ENCODE data around the gene TM4SF1.

Gene TM4SF1, protein sequence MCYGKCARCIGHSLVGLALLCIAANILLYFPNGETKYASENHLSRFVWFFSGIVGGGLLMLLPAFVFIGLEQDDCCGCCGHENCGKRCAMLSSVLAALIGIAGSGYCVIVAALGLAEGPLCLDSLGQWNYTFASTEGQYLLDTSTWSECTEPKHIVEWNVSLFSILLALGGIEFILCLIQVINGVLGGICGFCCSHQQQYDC
- 0 to 0.09 reads per million in 2 experiments for total RNA-seq

DNA sequence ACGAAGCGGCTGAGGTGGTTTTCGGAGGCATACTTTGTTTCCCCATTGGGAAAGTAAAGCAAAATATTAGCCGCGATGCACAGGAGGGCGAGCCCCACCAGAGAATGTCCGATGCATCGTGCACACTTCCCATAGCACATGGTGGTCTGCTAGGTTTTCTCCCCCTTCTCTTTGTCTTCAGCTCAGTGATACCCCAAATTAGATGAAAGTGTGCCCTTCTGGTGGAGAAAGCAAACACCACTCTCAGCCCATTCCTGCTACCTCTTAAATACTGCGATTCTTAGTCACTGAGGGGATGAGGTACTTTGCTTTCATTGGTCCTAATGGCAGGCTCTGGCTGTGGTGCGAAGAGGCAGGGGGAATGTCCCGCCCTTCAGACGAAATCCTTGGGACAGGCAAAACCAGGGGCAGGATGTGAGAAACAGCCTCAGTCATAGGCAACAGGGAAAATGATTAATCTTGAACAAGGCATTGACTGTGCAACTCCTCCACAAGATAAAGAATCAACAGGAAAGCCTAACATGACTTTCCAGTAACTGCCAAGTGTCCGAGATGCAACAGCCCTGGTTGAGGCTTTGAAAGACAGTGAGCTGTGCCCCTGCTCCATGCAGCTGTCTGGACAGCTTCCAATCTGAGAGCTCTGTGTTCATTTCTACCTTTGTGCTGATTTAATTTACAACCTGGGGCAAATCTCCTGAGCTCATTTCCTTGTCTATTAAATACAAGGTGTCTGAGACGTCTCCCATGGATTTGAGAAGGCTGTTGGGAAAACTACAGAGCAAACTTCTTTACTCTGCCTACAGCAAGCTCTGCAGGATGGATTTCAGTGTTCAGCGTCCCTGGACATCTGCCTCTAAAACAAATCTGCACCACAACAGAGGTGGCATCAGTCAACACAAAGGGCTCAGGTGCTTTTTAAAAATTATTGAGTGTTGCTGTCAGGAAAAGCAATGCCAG lies at the start of gene TM4SF1:
TM4SF1 (minus strand) TSS at position 242 of the 957 bp plus-strand sequence; CDS start at position 140, 102 bp downstream.
- DNase-seq (ENCODE audit: low read depth), result no peak

DNA sequence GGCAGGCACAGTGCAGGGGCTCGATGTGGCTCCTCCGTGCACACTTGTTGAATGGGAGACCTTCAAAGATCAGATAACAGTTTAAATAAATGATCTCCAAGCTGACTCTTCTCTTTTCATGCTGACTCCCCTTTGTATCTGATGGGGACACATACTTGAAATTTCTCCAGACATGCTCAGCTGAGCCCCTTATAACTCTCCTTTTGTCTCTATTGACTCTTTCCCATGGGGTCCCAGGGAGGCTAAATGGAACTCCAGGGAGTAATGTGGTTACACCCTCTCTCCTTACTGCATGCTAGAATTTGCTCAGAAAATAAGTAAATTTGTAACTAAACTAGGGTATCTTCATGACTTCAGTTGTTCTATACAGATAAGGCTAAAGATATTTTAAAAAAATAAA lies 48.9 kb upstream of the TM4SF1 start:
- DNase-seq (ENCODE audit: low read depth), result no peak

DNA sequence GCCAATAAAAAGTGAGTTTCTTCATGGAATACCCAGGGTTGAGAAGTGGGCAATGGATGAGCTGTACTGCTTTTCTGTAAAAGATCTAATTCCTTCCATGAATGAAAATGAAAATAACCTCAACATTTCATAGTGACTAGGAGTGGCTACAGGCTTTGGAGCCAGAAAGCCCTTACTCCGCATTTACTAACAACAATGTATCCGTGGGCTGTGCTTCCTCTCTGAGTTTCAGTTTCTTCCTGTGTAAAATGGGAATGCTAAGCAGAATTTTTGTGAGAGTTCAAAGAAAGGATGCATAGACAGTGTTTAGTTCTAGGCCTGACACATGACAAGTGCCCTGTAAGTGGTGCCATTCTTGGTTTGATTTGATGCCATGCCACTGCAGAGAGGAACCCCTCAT lies 47.5 kb upstream of the TM4SF1 start:
- no peak for DNase-seq (ENCODE audit: low read depth)

DNA sequence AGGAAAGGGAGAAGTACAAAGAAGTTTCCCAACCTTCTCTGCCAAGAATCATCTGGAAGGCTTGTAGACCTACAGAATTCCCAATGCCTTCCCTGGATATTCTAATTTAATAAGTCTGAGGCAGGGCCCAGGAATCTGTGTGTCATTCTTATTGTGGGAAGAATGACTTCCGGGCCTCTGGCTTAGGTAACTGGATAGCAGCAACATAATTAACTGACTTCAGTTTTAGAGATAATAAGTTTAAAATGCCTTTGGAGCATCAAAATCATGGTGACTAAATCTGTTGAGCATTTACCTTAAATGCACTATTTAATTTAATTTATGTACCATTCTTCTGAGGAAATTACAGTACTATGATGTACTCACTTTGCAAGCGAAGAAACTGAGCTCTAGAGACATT lies 44.3 kb upstream of the TM4SF1 start:
- DNase-seq (ENCODE audit: low read depth), result no peak

DNA sequence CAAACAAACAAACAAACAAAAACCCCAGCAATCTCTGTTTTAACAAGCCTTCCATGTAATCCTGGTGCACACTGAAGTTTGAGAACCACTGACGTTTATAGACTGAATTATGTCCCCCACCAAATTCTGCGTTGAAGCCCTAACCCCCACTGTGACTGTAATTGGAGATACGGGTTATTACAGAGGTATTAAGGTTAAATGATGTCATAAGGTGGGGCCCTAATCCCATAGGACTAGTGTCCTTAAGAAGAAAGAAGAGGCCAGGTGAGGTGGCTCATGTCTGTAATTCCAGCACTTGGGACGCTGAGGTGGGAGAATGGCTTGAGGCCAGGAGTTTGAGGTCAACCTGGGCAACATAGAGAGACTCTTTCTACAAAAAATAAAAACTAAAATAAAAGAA lies 42.4 kb upstream of the TM4SF1 start:
- DNase-seq (ENCODE audit: low read depth), result no peak

DNA sequence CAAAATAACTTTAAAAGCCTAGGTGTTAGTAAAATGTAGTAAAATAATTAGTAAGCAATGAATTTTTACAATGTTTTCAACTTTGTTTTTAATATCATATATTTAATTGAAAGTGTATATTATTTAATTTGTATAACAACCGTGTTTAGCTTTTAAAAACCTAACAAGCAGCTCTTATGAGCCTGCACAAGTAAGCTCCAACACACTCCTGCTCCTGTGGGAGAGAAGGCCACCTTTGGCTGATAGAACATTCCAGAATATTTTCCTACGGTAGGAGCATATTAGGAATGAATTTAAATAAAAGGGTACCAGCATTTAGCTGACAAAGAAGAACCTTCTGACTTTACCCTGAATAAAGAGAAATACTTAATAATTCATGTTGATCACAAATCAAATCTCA lies 40.3 kb upstream of the TM4SF1 start:
- DNase-seq (ENCODE audit: low read depth), result no peak

DNA sequence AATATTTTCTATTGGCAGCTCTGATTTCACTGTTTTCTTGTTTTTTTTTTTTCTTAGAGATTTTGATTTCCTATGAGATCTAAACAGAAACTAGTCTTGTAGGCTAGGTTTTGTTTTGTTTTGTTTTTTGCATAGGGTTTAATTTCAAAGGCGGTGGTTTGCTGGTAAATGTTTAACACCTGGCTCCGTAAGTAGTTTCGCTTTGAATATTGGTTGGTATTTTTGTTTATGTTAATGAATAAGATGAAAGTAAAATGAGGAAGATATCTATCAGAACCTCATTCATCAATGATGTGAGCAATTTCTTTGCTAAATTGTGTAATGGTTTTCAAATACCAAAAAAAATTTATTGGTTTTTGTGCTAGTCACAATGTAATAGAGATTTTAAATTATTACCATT lies 39.7 kb upstream of the TM4SF1 start:
- DNase-seq (ENCODE audit: low read depth), result no peak

DNA sequence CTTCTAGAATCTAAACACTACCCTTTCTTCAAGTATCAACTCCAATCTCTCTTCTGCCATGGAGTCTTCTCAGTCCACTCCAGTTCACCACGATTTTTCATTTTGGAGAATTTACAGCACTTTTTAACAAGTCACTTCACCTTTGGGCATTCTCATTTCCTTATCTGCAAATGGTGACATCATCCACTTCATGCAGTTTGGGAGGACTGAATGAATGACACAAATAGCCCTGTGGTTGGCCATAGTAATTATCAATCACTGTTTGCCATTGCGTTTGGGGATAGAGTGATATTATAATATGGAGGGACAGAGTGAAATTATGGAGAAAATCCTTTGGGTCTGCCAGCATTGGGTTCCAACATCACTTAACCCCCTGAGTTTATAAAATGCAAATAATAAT lies 38.0 kb upstream of the TM4SF1 start:
- DNase-seq (ENCODE audit: low read depth), result no peak

DNA sequence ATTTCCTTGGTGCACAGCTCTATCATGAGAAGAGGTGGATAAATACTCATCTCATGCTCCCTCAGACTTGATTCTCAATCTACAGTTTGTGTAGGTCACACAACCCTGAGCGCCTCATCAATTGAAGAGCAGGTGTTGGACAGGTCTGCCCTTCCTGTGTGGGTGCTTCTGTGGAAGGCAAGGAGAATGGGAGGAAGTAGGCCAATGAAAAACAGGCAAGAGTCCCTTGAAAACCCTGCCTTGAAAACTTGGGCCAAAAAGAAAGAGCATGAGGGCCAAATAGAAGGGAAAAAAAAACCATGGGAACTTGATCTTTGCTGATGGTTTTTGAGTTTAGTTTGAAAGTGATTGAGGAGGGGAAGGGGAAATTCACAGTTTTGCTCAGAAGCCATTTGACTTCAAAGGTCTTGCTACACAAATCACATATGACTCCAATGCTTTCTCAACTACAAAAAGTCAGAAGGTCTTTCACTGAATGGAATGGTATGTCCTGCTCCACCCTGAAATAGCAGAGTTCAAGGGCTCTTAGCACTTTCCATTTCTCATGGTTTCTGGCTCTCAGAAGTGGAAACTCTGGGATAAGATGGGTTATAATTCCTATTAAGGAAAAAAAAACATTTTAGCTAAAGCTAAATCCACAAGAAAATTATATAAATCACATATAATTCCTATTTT lies 37.2 kb upstream of the TM4SF1 start:
- no peak for DNase-seq (ENCODE audit: low read depth)

DNA sequence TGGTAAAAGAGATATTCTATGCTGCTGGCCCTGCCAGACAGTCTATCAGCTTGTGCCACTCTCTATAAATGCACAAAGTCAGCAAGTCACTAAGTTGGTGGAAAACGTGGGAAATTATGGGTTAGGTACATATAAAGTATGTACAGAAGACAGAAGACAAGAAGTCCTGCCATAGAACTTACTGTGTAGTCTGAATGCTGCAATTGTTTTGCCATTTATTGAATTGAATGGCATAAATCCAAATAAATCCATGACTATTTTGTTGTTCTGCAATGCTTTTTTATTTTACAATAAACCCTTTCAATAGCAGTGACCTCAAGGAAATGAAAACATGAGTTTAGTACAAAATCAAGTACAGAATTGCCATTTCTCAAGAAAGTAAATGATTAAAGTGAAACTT lies 34.1 kb upstream of the TM4SF1 start:
- DNase-seq (ENCODE audit: low read depth), result no peak

DNA sequence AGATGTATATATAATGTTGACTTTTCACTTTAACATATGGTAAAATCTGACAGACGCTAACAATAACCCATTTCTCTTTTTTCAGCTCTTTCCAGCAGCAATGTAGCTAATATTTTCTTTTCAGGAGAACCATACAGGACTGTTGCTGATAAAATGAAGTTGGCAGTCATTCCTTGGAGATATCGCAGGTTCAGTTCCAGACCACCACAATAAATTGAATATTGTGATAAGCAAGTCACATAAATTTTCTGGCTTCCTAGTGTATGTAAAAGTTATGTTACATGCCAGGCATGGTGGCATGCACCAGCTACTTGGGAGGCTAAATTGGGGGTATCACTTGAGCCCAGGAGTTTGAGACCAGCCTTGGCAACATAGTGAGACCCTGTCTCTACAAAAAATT lies 31.9 kb upstream of the TM4SF1 start:
- no peak for DNase-seq (ENCODE audit: low read depth)

DNA sequence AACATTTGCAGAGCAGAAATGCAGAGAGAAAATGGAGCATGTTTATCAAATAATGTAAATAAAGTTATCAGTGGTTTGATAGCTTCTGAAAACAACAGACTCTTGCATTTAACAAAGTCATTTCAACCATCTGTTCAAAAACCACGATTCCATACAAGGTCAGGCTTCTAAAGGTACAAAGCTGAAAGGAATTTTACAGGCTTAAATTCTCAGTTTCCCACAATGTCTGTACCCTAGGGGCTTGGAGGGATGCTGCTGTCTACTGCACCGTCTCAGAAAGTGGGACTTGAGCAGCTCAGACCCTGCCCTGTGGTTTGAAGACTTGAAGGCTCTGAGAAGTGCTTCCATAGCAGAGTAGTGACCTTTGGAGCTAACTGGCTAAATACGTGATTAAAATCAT lies 30.4 kb upstream of the TM4SF1 start:
- DNase-seq (ENCODE audit: low read depth), result no peak

DNA sequence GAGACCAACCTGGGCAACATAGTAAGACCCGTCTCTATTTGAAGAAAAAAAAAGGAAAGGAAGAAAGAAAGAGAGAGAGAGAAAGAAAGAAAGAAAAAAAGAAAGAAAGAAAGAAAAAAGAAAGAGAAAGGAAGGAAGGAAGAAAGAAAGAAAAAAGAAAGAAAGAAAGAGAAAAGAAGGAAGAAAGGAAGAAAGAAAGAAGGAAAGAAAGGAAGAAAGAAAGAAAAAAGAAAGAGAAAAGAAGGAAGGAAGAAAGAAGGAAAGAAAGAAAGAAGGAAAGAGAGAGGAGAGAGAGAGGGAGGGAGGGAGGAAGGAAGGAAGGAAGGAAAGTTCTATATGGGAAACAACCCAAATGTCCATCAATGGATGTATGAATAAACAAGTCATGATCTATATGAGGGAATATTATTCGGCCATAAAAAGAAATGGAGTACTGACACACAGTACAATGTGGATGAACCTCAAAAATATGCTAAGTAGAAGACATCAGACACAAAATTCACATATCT lies 28.8 kb upstream of the TM4SF1 start:
- DNase-seq (ENCODE audit: low read depth), result no peak

DNA sequence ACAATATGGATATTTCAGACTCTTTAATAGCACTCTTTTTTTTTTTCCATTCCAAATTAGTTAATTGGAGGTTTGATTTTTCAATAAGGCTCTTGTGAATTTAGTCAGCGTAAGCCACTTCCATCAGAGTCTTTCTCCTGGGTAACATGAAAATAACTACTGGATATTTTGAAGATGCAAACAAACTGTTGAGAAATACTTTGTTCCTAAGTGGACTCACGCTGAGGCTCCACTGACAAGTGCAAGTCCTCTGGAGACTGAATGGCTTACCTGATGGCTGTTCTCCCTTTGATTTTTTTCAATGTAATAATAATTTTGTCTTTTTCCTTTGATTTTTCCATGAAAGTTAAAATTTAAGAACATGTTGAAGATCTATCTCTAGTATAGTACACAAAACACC lies 26.0 kb upstream of the TM4SF1 start:
- DNase-seq (ENCODE audit: low read depth), result no peak

DNA sequence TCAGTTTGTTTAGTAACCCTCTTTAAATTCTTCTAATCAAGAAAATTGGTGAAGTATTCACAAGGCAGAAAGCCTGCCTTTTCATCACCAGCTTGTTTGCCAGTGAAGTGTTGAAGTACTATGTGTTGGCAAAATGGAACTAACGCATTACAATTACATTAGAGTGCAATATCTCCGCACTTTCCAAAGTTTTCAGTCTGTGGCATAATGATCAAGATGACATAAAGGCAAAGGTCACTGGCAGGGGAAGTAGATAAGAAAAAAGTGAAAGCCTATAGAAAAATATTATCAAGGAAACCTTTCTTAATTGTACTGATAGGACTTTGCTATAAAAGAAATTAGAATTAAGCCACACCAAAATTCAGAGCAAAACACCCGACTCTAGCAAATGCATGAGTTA lies 25.0 kb upstream of the TM4SF1 start:
- no peak for DNase-seq (ENCODE audit: low read depth)

DNA sequence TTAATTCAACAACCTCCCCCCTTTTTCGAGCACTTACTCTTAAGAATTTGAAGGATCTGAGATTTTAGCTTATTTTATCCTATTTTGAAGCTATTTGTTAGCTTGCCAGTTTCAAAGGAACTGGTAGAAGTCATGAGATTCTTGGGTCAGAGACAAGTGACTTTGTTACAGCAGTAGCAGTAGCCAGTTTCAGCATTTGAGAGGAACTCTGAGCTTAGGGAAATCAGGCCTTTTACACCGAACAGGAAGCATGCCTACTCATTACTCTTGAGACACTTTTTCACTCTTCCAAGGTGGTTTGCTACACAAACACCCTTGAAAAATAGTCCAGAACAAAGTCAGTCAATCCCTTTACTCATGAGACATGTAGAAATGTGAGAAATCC lies 24.5 kb upstream of the TM4SF1 start:
- DNase-seq (ENCODE audit: low read depth), result no peak

DNA sequence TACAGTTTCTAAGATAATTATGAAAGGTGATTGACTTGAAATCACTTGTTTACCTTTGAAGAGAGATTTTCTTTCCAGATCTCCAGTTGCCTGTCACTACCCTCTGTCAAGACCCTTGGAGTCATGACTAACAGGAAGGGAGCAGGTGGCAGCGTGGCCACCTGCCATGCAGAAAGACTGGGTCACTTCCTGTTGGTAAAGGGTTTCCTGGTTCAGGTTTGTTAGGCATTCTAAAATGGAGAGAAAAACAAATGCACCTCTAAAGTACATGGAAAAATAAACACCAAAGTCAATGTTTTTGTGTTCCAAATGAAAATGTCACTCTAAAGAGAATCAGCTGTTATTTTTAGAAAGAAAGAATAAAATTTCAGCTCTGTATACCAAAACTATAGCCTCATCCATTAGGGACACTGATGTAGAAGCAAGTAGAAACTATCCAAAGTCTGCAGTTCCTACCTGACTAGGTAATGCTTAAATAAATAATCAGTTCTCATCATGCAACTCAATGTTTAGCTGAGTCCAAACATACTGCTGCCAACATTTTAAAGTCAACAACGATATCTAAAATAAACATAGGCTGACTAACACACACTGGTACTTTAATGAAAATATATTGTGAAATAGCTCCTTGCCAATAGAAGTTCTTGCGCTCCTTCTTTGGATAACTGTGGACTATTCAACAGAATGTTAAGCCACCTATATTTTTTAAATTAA lies 23.9 kb upstream of the TM4SF1 start:
- DNase-seq (ENCODE audit: low read depth), result no peak

DNA sequence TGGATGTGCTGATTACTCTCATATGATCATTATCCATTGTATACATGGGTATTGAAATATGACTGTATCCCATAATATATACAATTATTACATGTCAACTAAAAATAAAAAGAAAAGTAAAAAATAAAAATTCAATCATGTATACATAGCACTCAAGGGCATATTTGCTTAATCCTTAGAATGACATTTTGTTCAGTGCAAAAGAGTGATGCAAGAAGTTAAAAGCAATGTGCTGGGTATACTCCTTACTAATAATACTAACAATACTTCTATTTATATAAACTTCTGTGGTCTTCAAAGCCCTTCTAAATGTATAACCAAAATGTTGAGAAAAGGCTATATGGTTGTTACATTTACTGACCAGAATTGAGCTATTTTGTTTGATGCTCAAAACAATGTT lies 23.2 kb upstream of the TM4SF1 start:
- no peak for DNase-seq (ENCODE audit: low read depth)

DNA sequence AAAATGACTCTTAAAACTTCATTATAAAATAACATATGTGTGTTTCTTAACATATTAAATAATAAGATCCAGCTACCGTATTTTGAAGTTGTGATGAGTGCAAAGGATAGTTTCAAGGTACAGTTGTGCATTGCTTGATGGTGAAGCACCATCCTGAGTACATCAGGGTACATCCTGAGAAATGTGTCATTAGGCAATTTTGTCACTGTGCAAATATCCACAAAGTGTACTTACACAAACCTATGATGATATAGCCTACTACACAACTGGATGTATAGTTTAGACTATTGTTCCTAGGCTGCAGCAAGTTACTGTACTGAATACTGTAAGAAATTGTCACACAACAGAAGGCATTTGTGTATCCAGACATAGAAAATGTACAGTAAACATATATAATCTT lies 20.8 kb upstream of the TM4SF1 start:
- no peak for DNase-seq (ENCODE audit: low read depth)

DNA sequence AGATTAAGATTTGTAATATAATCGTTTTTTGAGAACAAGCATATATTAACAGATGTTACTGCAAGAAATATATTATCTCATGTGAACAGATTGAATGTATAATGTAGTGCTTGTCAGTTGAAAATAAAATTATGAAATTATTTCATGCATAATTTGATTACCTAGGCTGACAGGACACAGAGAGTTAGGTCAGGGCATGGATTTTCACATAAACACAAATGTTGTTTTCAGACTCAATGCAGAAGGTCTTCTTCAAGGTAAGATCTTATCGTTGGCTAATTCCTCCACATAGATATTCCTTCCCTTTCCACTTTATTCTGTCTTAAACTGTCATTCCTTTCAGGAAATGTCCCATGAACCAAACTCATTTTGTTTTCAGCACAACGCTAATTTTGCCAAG lies 20.1 kb upstream of the TM4SF1 start:
- DNase-seq (ENCODE audit: low read depth), result no peak

DNA sequence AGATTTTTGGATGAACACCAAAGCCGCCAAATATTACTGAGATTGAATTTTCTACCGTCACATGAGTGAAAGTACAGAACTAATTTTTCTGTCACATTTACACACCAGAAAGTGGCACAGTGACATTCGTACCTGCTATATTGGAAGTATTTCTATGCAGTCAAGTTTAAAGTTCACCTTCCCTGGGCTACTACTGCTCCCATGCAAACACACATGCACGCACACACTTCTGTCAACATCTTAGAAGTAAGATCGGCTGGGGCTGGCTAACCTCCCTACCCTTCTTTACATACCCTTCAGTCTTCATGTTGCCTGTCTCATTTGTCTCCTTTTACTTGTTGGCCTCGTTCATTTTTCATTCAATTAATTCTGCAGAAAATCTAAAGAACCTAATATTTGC lies 19.0 kb upstream of the TM4SF1 start:
- DNase-seq (ENCODE audit: low read depth), result no peak

All from T follicular helper cell (primary cell).